ENCODE measurements around the gene ERMAP.

Gene ERMAP

GRCh38 chr1:42832641-42833240, 15.8 kb downstream of the ERMAP start:
- TF ChIP-seq, protein P1, sequence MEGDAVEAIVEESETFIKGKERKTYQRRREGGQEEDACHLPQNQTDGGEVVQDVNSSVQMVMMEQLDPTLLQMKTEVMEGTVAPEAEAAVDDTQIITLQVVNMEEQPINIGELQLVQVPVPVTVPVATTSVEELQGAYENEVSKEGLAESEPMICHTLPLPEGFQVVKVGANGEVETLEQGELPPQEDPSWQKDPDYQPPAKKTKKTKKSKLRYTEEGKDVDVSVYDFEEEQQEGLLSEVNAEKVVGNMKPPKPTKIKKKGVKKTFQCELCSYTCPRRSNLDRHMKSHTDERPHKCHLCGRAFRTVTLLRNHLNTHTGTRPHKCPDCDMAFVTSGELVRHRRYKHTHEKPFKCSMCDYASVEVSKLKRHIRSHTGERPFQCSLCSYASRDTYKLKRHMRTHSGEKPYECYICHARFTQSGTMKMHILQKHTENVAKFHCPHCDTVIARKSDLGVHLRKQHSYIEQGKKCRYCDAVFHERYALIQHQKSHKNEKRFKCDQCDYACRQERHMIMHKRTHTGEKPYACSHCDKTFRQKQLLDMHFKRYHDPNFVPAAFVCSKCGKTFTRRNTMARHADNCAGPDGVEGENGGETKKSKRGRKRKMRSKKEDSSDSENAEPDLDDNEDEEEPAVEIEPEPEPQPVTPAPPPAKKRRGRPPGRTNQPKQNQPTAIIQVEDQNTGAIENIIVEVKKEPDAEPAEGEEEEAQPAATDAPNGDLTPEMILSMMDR (IDR thresholded peaks at IDR 0.05; ENCODE audit: low read length, missing control alignments), result no peak
- no peak overlapping the region for H3K4me3 ChIP-seq (replicated peaks; ENCODE audit: low read depth, low read length)
- DNase-seq (ENCODE audit: low read depth), result no peak

DNA sequence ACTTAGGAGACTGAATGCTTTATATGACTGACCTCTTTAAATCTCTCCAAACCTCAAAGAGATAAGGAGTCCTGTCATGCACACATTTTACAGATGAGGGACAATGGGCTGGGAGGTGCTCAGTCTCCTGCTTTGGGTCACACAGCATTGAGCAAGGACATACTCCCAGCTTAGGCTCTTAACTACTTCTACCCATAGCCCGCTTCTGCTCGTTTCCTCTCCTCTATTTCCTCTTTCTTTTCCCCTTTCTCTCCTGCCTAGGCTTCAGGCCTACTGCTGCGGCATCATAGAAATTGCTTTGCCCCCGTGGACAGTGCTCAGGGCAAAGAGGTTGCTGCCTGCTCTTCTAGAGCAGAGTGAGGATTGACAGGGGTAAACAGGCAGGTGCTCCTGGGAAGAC, 17.1 kb downstream of the ERMAP start:
- H3K4me3 ChIP-seq (replicated peaks; ENCODE audit: low read depth, low read length), result no peak overlapping the region
- TF ChIP-seq, protein P1 (IDR thresholded peaks at IDR 0.05; ENCODE audit: low read length, missing control alignments), result no peak
- DNase-seq (ENCODE audit: low read depth), result no peak

GRCh38 chr1:42834803-42835202, 17.9 kb downstream of the ERMAP start:
- no peak for DNase-seq (ENCODE audit: low read depth)
- no peak overlapping the region for H3K4me3 ChIP-seq (replicated peaks; ENCODE audit: low read depth, low read length)
- TF ChIP-seq, protein P1 (IDR thresholded peaks at IDR 0.05; ENCODE audit: low read length, missing control alignments), result no peak

DNA sequence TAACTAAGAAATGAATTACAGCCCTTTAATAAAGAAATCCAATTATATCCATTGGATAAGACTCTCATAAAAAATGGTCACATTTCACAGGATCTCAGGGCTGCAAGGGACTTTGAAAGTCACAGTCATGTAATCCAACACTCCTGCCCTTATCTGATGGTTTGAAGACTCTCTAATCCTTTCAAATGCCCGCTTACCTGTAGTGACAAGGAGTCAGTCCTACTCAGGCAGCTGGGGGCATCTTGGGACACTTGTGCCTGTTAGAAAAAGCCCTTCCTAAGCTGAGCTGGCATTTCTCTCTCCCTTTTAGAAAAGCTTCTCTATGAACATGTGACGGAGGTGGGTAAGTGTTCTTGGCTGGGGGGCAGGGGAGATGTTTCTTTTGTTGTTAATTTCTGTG, 18.5 kb downstream of the ERMAP start:
- TF ChIP-seq, protein P1 (IDR thresholded peaks at IDR 0.05; ENCODE audit: low read length, missing control alignments), result no peak
- DNase-seq (ENCODE audit: low read depth), result no peak
- H3K4me3 ChIP-seq (replicated peaks; ENCODE audit: low read depth, low read length), result no peak overlapping the region

DNA sequence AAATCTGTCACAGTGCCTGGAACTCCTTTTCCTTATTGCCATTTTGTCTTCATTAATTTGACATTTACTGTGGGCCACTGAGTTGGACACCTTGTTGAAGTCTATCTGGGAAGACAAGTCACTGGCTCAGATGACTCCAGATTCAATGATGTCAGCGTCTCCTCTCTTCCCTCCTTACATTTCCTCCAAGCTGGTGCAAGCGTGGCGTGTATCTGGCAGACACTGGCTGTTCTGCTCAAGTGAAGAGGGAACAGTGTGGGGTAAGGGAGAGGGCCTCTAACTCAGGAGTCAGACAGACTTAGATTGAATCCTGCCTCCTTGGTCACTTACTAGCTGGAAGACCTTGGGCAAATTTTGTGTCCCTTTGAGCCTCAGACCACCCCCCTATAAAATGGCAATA, 20.8 kb downstream of the ERMAP start:
- TF ChIP-seq, protein P1 (IDR thresholded peaks at IDR 0.05; ENCODE audit: low read length, missing control alignments), result no peak
- H3K4me3 ChIP-seq (replicated peaks; ENCODE audit: low read depth, low read length), result no peak overlapping the region
- no peak for DNase-seq (ENCODE audit: low read depth)

- TF ChIP-seq, protein P1 (IDR thresholded peaks at IDR 0.05; ENCODE audit: low read length, missing control alignments), result no peak
- H3K4me3 ChIP-seq (replicated peaks; ENCODE audit: low read depth, low read length), result no peak overlapping the region
- DNase-seq (ENCODE audit: low read depth), result no peak
Measured at GRCh38 chr1:42838482-42839190, 21.7 kb downstream of the ERMAP start.

DNA sequence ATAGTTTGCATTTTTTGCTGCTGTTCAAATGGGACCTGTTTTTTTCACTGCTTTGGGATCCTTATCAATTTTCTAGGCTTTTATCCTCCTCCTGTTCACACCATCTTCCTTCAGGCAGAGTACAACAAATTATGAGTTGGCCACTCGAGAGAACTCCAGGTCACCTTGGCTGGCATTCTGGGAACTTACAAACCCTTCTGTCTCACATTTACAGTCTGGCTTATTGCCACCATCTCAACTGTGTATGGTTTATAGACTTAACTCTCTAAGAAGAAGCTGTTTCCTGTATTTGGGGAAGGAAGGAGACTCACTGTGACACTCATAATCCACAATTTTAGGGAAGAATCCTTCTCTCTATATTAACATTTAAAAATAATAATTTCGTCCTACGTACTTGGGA, 24.1 kb downstream of the ERMAP start:
- TF ChIP-seq, protein P1 (IDR thresholded peaks at IDR 0.05; ENCODE audit: low read length, missing control alignments), result no peak

More for the DNA sequence above, 24.1 kb downstream of the ERMAP start:
- no peak for DNase-seq (ENCODE audit: low read depth)
- H3K4me3 ChIP-seq (replicated peaks; ENCODE audit: low read depth, low read length), result no peak overlapping the region
